GM12875 (cell line): ENCODE results near the gene HGFAC.

Source experiments
- H3K4me3 ChIP-seq: one replicate; pipeline ENCODE4 v1.5.1; 2011; ENCODE audit warnings: low read depth, low read length, control low read depth
- CTCF ChIP-seq: IDR thresholded peaks from 2 replicates; pipeline ENCODE4 v1.5.1; 2011; ENCODE audit warnings: low read depth, mild to moderate bottlenecking, control low read depth, inconsistent platforms, low read length, moderate library complexity, borderline replicate concordance; ENCODE audit not compliant: insufficient read depth

Gene HGFAC

GRCh38 chr4:3427134-3427476, 14.7 kb upstream of the HGFAC start:
- no peak overlapping the region for H3K4me3 ChIP-seq
- no peak for TF ChIP-seq CTCF

GRCh38 chr4:3427706-3428446, 13.9 kb upstream of the HGFAC start:
- H3K4me3 ChIP-seq: no peak overlapping the region
- no peak for TF ChIP-seq CTCF

GRCh38 chr4:3429651-3430050, 12.1 kb upstream of the HGFAC start:
- H3K4me3 ChIP-seq: no peak overlapping the region
- no peak for TF ChIP-seq CTCF

- no peak for TF ChIP-seq CTCF
- H3K4me3 ChIP-seq: no peak overlapping the region
Measured at GRCh38 chr4:3430524-3430923, 11.2 kb upstream of the HGFAC start.

GRCh38 chr4:3431446-3431993, 10.2 kb upstream of the HGFAC start:
- no peak overlapping the region for H3K4me3 ChIP-seq
- TF ChIP-seq CTCF: no peak

GRCh38 chr4:3432381-3432790, 9.4 kb upstream of the HGFAC start:
- no peak overlapping the region for H3K4me3 ChIP-seq
- TF ChIP-seq CTCF: no peak

GRCh38 chr4:3433138-3433869, 8.5 kb upstream of the HGFAC start:
- TF ChIP-seq CTCF: no peak
- no peak overlapping the region for H3K4me3 ChIP-seq
